SJCRH30 (cell line): ENCODE measurements around the gene SEC22A. TPM values are rescaled to one million over a fixed set of nuclear protein-coding genes. Genes with fewer than 3 reads are reported as not detected.

Source experiments
- DNase-seq, 2 experiments: peaks; one replicate each; pipeline ENCODE4 v3.0.0-alpha.2; 2015 to 2020
- H3K27ac ChIP-seq: fragments of 250-450 bp; sonication (Bioruptor Pico); 2 replicates; pipeline ENCODE4 v1.5.1; 2020; ENCODE audit warnings: mild to moderate bottlenecking, moderate library complexity
- H3K27me3 ChIP-seq: fragments of 250-450 bp; sonication (Bioruptor Pico); 2 replicates; pipeline ENCODE4 v1.5.1; 2020; ENCODE audit warnings: mild to moderate bottlenecking, moderate library complexity
- H3K36me3 ChIP-seq: fragments of 250-450 bp; sonication (Bioruptor Pico); 2 replicates; pipeline ENCODE4 v1.5.1; 2020; ENCODE audit warnings: mild to moderate bottlenecking, moderate library complexity
- H3K4me1 ChIP-seq: fragments of 250-450 bp; sonication (Bioruptor Pico); 2 replicates; pipeline ENCODE4 v1.5.1; 2020; ENCODE audit warnings: mild to moderate bottlenecking, moderate library complexity
- H3K4me3 ChIP-seq: fragments of 250-450 bp; sonication (Bioruptor Pico); 2 replicates; pipeline ENCODE4 v1.5.1; 2020; ENCODE audit warnings: mild to moderate bottlenecking, moderate library complexity
- H3K9me3 ChIP-seq: fragments of 250-450 bp; sonication (Bioruptor Pico); replicated peaks from 2 replicates; pipeline ENCODE4 v1.5.1; 2020; ENCODE audit warnings: mild to moderate bottlenecking, moderate library complexity
- total RNA-seq: library from RNA; depleted of rRNA; stranded (reverse); fragments of >200 nt; shearing (Covaris generic); gene quantifications from 2 replicates; pipeline ENCODE4 v1.2.3, GENCODE V29; 2014

SEC22A gene
- total RNA-seq, 1 experiment from 2014 or later, result 35.3 TPM

GRCh38 chr3:123294296-123294938 lies 92.7 kb downstream of the SEC22A start:
- Histone ChIP-seq H3K9me3 (no peaks in the 10 kb centered on the region), H3K27ac (no peak overlapping the region), H3K36me3 (no peaks in the 10 kb centered on the region), H3K27me3 (peaks cover 12% of the 10 kb centered on the region), H3K4me3 (no peak overlapping the region), H3K4me1 (no peaks in the 10 kb centered on the region)
- DNase-seq, result no peak

- Histone ChIP-seq H3K27me3 (peaks cover 12% of the 10 kb centered on the region), H3K4me1 (no peaks in the 10 kb centered on the region), H3K36me3 (no peaks in the 10 kb centered on the region), H3K4me3 (no peak overlapping the region), H3K9me3 (no peaks in the 10 kb centered on the region), H3K27ac (no peak overlapping the region)
- DNase-seq, result no peak
These were observed 93.6 kb downstream of the SEC22A start for GRCh38 chr3:123295171-123295900.

GRCh38 chr3:123295901-123296250 lies 94.1 kb downstream of the SEC22A start:
- Histone ChIP-seq H3K36me3 (no peaks in the 10 kb centered on the region), H3K27ac (no peak overlapping the region), H3K9me3 (no peaks in the 10 kb centered on the region), H3K4me1 (no peaks in the 10 kb centered on the region), H3K4me3 (no peak overlapping the region), H3K27me3 (peaks cover 12% of the 10 kb centered on the region)
- DNase-seq, result no peak

GRCh38 chr3:123296261-123296660 lies 94.5 kb downstream of the SEC22A start:
- Histone ChIP-seq H3K4me1 (no peaks in the 10 kb centered on the region), H3K9me3 (no peaks in the 10 kb centered on the region), H3K36me3 (no peaks in the 10 kb centered on the region), H3K4me3 (no peak overlapping the region), H3K27ac (no peak overlapping the region), H3K27me3 (peaks cover 12% of the 10 kb centered on the region)
- no peak for DNase-seq

GRCh38 chr3:123296836-123297626 lies 95.3 kb downstream of the SEC22A start:
- Histone ChIP-seq H3K4me3 (no peak overlapping the region), H3K9me3 (no peaks in the 10 kb centered on the region), H3K27me3 (peaks cover 12% of the 10 kb centered on the region), H3K4me1 (no peaks in the 10 kb centered on the region), H3K27ac (no peak overlapping the region), H3K36me3 (no peaks in the 10 kb centered on the region)
- no peak for DNase-seq

- peaks cover 12% of the 10 kb centered on the region for H3K27me3 ChIP-seq
- H3K27ac ChIP-seq, result no peak overlapping the region
- H3K4me3 ChIP-seq, result no peak overlapping the region
- DNase-seq, result peak in 1 of 2 experiments; percentile 20
- H3K4me1 ChIP-seq, result no peaks in the 10 kb centered on the region
- no peaks in the 10 kb centered on the region for H3K9me3 ChIP-seq
- no peaks in the 10 kb centered on the region for H3K36me3 ChIP-seq
These were observed 95.8 kb downstream of the SEC22A start for GRCh38 chr3:123297627-123297899.

GRCh38 chr3:123298903-123299302 lies 97.2 kb downstream of the SEC22A start:
- Histone ChIP-seq H3K9me3 (no peaks in the 10 kb centered on the region), H3K27ac (no peak overlapping the region), H3K4me3 (no peak overlapping the region), H3K27me3 (peaks cover 12% of the 10 kb centered on the region), H3K4me1 (no peaks in the 10 kb centered on the region), H3K36me3 (no peaks in the 10 kb centered on the region)
- DNase-seq, result no peak

GRCh38 chr3:123299581-123299980 lies 97.8 kb downstream of the SEC22A start:
- DNase-seq, result no peak
- no peaks in the 10 kb centered on the region for H3K4me1 ChIP-seq
- no peak overlapping the region for H3K4me3 ChIP-seq

GRCh38 chr3:123300056-123300455 lies 98.3 kb downstream of the SEC22A start:
- H3K4me3 ChIP-seq, result no peak overlapping the region
- no peak overlapping the region for H3K27ac ChIP-seq
- peaks cover 11% of the 10 kb centered on the region for H3K27me3 ChIP-seq
- no peaks in the 10 kb centered on the region for H3K36me3 ChIP-seq
- no peaks in the 10 kb centered on the region for H3K9me3 ChIP-seq
- no peaks in the 10 kb centered on the region for H3K4me1 ChIP-seq
- no peak for DNase-seq

More at GRCh38 chr3:123299581-123299980, 97.8 kb downstream of the SEC22A start:
- H3K36me3 ChIP-seq, result no peaks in the 10 kb centered on the region
- H3K27ac ChIP-seq, result no peak overlapping the region
- H3K27me3 ChIP-seq, result peaks cover 12% of the 10 kb centered on the region
- no peaks in the 10 kb centered on the region for H3K9me3 ChIP-seq

- H3K27me3 ChIP-seq, result peaks cover 6% of the 10 kb centered on the region
- H3K27ac ChIP-seq, result no peak overlapping the region
- H3K36me3 ChIP-seq, result no peaks in the 10 kb centered on the region
- DNase-seq, result no peak
- no peaks in the 10 kb centered on the region for H3K4me1 ChIP-seq
- no peak overlapping the region for H3K4me3 ChIP-seq
- H3K9me3 ChIP-seq, result no peaks in the 10 kb centered on the region
These were observed 98.8 kb downstream of the SEC22A start for GRCh38 chr3:123300583-123300982.

- Histone ChIP-seq H3K4me1 (no peaks in the 10 kb centered on the region), H3K36me3 (no peaks in the 10 kb centered on the region), H3K9me3 (no peaks in the 10 kb centered on the region), H3K4me3 (no peak overlapping the region), H3K27ac (no peak overlapping the region), H3K27me3 (no peaks in the 10 kb centered on the region; the same call in 1 of the 2 replicates)
- DNase-seq, result no peak
These were observed 99.8 kb downstream of the SEC22A start for GRCh38 chr3:123301331-123302184.

- Histone ChIP-seq H3K4me1 (no peaks in the 10 kb centered on the region), H3K27me3 (no peaks in the 10 kb centered on the region; the same call in 1 of the 2 replicates), H3K36me3 (no peaks in the 10 kb centered on the region), H3K27ac (no peak overlapping the region), H3K4me3 (no peak overlapping the region), H3K9me3 (no peaks in the 10 kb centered on the region)
- DNase-seq, result no peak
These were observed 101.2 kb downstream of the SEC22A start for GRCh38 chr3:123302961-123303360.

- Histone ChIP-seq H3K4me1 (no peaks in the 10 kb centered on the region), H3K9me3 (no peaks in the 10 kb centered on the region), H3K27ac (no peak overlapping the region), H3K27me3 (no peaks in the 10 kb centered on the region; the same call in 1 of the 2 replicates), H3K4me3 (no peak overlapping the region), H3K36me3 (no peaks in the 10 kb centered on the region)
- no peak for DNase-seq
These were observed 102.3 kb downstream of the SEC22A start for GRCh38 chr3:123303976-123304560.

GRCh38 chr3:123305192-123305591 lies 103.4 kb downstream of the SEC22A start:
- no peak for DNase-seq
- Histone ChIP-seq H3K36me3 (no peaks in the 10 kb centered on the region), H3K4me1 (no peaks in the 10 kb centered on the region), H3K27me3 (peaks cover 3% of the 10 kb centered on the region), H3K27ac (no peak overlapping the region), H3K9me3 (no peaks in the 10 kb centered on the region), H3K4me3 (no peak overlapping the region)
